Gastroesophageal sphincter (tissue), 4 donors: ENCODE measurements around the gene PRAC2. TPM values are rescaled to one million over a fixed set of nuclear protein-coding genes. Genes with fewer than 3 reads are reported as not detected.

ENCODE experiments used
- ATAC-seq: fragments of 150-250 bp; one replicate; pipeline ENCODE4 v1.9.1; 2016; ENCODE audit warnings: mild to moderate bottlenecking, moderate library complexity
- H3K27ac ChIP-seq, 4 donors: fragments of 200-600 bp; sonication (generic) in 3 of 4; 1 replicate in 3 of 4; 2 replicates in 1 of 4; pipeline ENCODE4 v1.5.1; 2016 to 2019
- H3K27me3 ChIP-seq: fragments of 200-600 bp; sonication (generic); one replicate; pipeline ENCODE4 v1.5.1; 2019
- H3K36me3 ChIP-seq, 2 donors: fragments of 200-600 bp; sonication (generic); one replicate each; pipeline ENCODE4 v1.5.1; 2019; ENCODE audit warnings: control low read depth in 1 of 2
- H3K4me1 ChIP-seq, 3 donors: fragments of 200-600 bp; sonication (generic); 1 replicate in 2 of 3; 2 replicates in 1 of 3; pipeline ENCODE4 v1.5.1; 2016 to 2019; ENCODE audit warnings: control low read depth in 2 of 3
- H3K4me3 ChIP-seq, 2 donors: fragments of 200-600 bp; sonication (generic); one replicate each; pipeline ENCODE4 v1.5.1; 2019; ENCODE audit warnings: mild to moderate bottlenecking in 1 of 2, moderate library complexity in 1 of 2
- H3K9me3 ChIP-seq, 3 donors: fragments of 200-600 bp; sonication (generic); one replicate each; pipeline ENCODE4 v1.5.1; 2017 to 2019; ENCODE audit warnings: control low read depth in 2 of 3
- CTCF ChIP-seq, 4 experiments: fragments of 200-600 bp in 2 of 4; fragments of 450-650 bp in 2 of 4; sonication (generic) in 1 of 4; IDR thresholded peaks; one replicate each; pipeline ENCODE4 v1.5.1; 2017 to 2019; ENCODE audit warnings: antibody characterized with exemption in 4 of 4, mild to moderate bottlenecking in 2 of 4, moderate library complexity in 2 of 4
- EP300 ChIP-seq: sonication (generic); formaldehyde crosslinking; IDR thresholded peaks from one replicate; pipeline ENCODE4 v1.6.1; 2017; ENCODE audit warnings: antibody characterized with exemption, mild to moderate bottlenecking
- POLR2A ChIP-seq, 2 donors: fragments of 450-650 bp; IDR thresholded peaks; one replicate each; pipeline ENCODE4 v1.6.1; 2017; ENCODE audit warnings: antibody characterized with exemption in 2 of 2, mild to moderate bottlenecking in 2 of 2, moderate library complexity in 1 of 2
- POLR2AphosphoS5 ChIP-seq: sonication (generic); formaldehyde crosslinking; IDR thresholded peaks from one replicate; pipeline ENCODE4 v1.6.1; 2017; ENCODE audit warnings: antibody characterized with exemption
- WGBS, 2 donors: methylation state at CpG; one replicate each; pipeline ENCODE4 v1.1.5; 2018; ENCODE audit warnings: low coverage in 1 of 2; 5-methylcytosine and 5-hydroxymethylcytosine counted together
- total RNA-seq, 4 donors: library from RNA; depleted of rRNA; stranded (reverse); fragments of >200 nt; gene quantifications; one replicate each; pipeline ENCODE4 v1.1.0, GENCODE V29; 2016

The PRAC2 gene
- total RNA-seq, 4 donors from 2014 or later = not detected

- peaks cover 100% of the 10 kb centered on the region for H3K27me3 ChIP-seq
- no peaks in the 10 kb centered on the region for H3K36me3 ChIP-seq
- WGBS, 2 donors = 33 to 48% methylated on average over 1 to 4 of the region's 4 CpGs
- H3K27ac ChIP-seq = no peak overlapping the region
- H3K4me3 ChIP-seq = no peak overlapping the region
- peaks cover 0 to 22% (median 4%) of the 10 kb centered on the region in 3 donors for H3K4me1 ChIP-seq
- no peak for TF ChIP-seq POLR2AphosphoS5
- no peak for TF ChIP-seq EP300
- TF ChIP-seq CTCF (IDR thresholded peaks at IDR 0.05) = no peak
- TF ChIP-seq POLR2A (IDR thresholded peaks at IDR 0.05) = no peak
- H3K9me3 ChIP-seq = no peaks in the 10 kb centered on the region
- ATAC-seq = no peak
Measured at GRCh38 chr17:48737330-48738043, 14.5 kb downstream of the PRAC2 start.

GRCh38 chr17:48738424-48738802, 15.4 kb downstream of the PRAC2 start:
- H3K4me3 ChIP-seq = no peak overlapping the region
- no peak for ATAC-seq
- 2% methylated on average over 6 of the region's 11 CpGs; no CpG with 5 or more reads in 1 of the 2 donors for WGBS, 2 donors
- no peaks in the 10 kb centered on the region for H3K9me3 ChIP-seq
- H3K27me3 ChIP-seq = peaks cover 100% of the 10 kb centered on the region
- no peak for TF ChIP-seq EP300
- TF ChIP-seq POLR2AphosphoS5 = no peak
- no peak for TF ChIP-seq CTCF (IDR thresholded peaks at IDR 0.05)
- TF ChIP-seq POLR2A (IDR thresholded peaks at IDR 0.05) = no peak
- H3K36me3 ChIP-seq = no peaks in the 10 kb centered on the region
- H3K4me1 ChIP-seq = peaks cover 0 to 15% (median 0%) of the 10 kb centered on the region in 3 donors
- no peak overlapping the region for H3K27ac ChIP-seq

- ATAC-seq = no peak
- WGBS, 2 donors = 2 to 30% methylated on average over 4 to 26 of the region's 37 CpGs
- H3K4me1 ChIP-seq = peaks cover 0 to 10% (median 0%) of the 10 kb centered on the region in 3 donors
- no peaks in the 10 kb centered on the region for H3K9me3 ChIP-seq
- H3K27me3 ChIP-seq = peaks cover 100% of the 10 kb centered on the region
- no peak overlapping the region for H3K4me3 ChIP-seq
- no peak overlapping the region for H3K27ac ChIP-seq
- H3K36me3 ChIP-seq = no peaks in the 10 kb centered on the region
- TF ChIP-seq POLR2AphosphoS5 (no peak), POLR2A (IDR thresholded peaks at IDR 0.05) (no peak), CTCF (IDR thresholded peaks at IDR 0.05) (no peak), EP300 (no peak)
Measured at GRCh38 chr17:48738803-48739526, 16.0 kb downstream of the PRAC2 start.

- no peaks in the 10 kb centered on the region for H3K9me3 ChIP-seq
- H3K27me3 ChIP-seq = peaks cover 100% of the 10 kb centered on the region
- TF ChIP-seq POLR2AphosphoS5 (no peak), POLR2A (IDR thresholded peaks at IDR 0.05) (no peak), CTCF (IDR thresholded peaks at IDR 0.05) (no peak), EP300 (no peak)
- no peak for ATAC-seq
- no peak overlapping the region for H3K27ac ChIP-seq
- H3K36me3 ChIP-seq = no peaks in the 10 kb centered on the region
- H3K4me1 ChIP-seq = peaks cover 0 to 9% (median 0%) of the 10 kb centered on the region in 3 donors
- no peak overlapping the region for H3K4me3 ChIP-seq
Measured at GRCh38 chr17:48740537-48740936, 17.6 kb downstream of the PRAC2 start.
